Lung (tissue), 12 donors: Measurements from ENCODE around the gene GRK7. TPM values are rescaled to one million over a fixed set of nuclear protein-coding genes. Genes with fewer than 3 reads are reported as not detected.

Experiments
- ATAC-seq: fragments of 200-7000 bp; cut with Tn5 transposase; one replicate; pipeline ENCODE4 v1.9.1; 2020; ENCODE audit warnings: moderate number of reproducible peaks; ENCODE audit not compliant: insufficient read depth, low FRiP score
- DNase-seq, 3 donors: peaks; one replicate each; pipeline ENCODE4 v3.0.0-alpha.2; 2013 to 2017
- H3K27ac ChIP-seq, 2 donors: one replicate each; pipeline ENCODE4 v1.5.1; 2013; ENCODE audit warnings: mild to moderate bottlenecking in 2 of 2, moderate library complexity in 2 of 2, control low read depth in 1 of 2, inconsistent platforms in 1 of 2, low read depth in 1 of 2, low read length in 1 of 2
- H3K27me3 ChIP-seq, 3 donors: one replicate each; pipeline ENCODE4 v1.5.1; 2013; ENCODE audit warnings: low read length in 2 of 3; ENCODE audit not compliant: control insufficient read depth in 3 of 3, insufficient read depth in 3 of 3
- H3K36me3 ChIP-seq, 4 donors: one replicate each; pipeline ENCODE4 v1.5.1; 2013; ENCODE audit warnings: low read length in 4 of 4, mild to moderate bottlenecking in 1 of 4, moderate library complexity in 1 of 4; ENCODE audit not compliant: control insufficient read depth in 4 of 4, insufficient read depth in 4 of 4
- H3K4me1 ChIP-seq, 5 donors: one replicate each; pipeline ENCODE4 v1.5.1; 2013; ENCODE audit warnings: low read length in 5 of 5, mild to moderate bottlenecking in 2 of 5, moderate library complexity in 1 of 5; ENCODE audit not compliant: control insufficient read depth in 5 of 5, insufficient read depth in 5 of 5
- H3K4me3 ChIP-seq: one replicate; pipeline ENCODE4 v1.5.1; 2013; ENCODE audit warnings: mild to moderate bottlenecking, control low read depth, moderate library complexity
- H3K9ac ChIP-seq, 2 donors: one replicate each; pipeline ENCODE4 v1.5.1; 2013; ENCODE audit warnings: low read length in 2 of 2, control low read depth in 1 of 2; ENCODE audit not compliant: insufficient read depth in 1 of 2
- H3K9me3 ChIP-seq, 4 donors: one replicate each; pipeline ENCODE4 v1.5.1; 2013; ENCODE audit warnings: low read length in 3 of 4, mild to moderate bottlenecking in 1 of 4, moderate library complexity in 1 of 4; ENCODE audit not compliant: control insufficient read depth in 4 of 4, insufficient read depth in 3 of 4
- WGBS, 2 donors: extraction: QIAGEN DNeasy Blood & Tissue Kit; methylation state at CpG; one replicate each; pipeline ENCODE4 v1.1.7; 2013; 5-methylcytosine and 5-hydroxymethylcytosine counted together
- polyA plus RNA-seq, 2 donors: library from polyadenylated mRNA; stranded (reverse); fragments of 200-250 nt; gene quantifications; one replicate each; pipeline ENCODE4 v1.2.1, GENCODE V29; 2013
- total RNA-seq, 2 donors: library from RNA; depleted of rRNA in 1 of 2; stranded (reverse); fragments of >200 nt in 1 of 2; gene quantifications; one replicate each; pipeline ENCODE4 v1.2.1, GENCODE V29; 2014 to 2021
- TF ChIP-seq, protein P1 (sequence below): IDR thresholded peaks from 2 replicates; pipeline ENCODE4 v1.5.1; 2012; ENCODE audit warnings: mild to moderate bottlenecking; ENCODE audit errors: control extremely low read depth, extremely low read depth
- donor health status: control.
- donor health status: control.
- donor health status: Bipolar disorder and iron deficiency.
- donor health status: healthy.
- donor health status: DM: yes; HTN: yes; CAD: no.

Gene GRK7
- total and polyA plus RNA-seq, 4 donors: 0.06 to 0.12 (median 0.06) TPM; not detected in 1

DNA sequence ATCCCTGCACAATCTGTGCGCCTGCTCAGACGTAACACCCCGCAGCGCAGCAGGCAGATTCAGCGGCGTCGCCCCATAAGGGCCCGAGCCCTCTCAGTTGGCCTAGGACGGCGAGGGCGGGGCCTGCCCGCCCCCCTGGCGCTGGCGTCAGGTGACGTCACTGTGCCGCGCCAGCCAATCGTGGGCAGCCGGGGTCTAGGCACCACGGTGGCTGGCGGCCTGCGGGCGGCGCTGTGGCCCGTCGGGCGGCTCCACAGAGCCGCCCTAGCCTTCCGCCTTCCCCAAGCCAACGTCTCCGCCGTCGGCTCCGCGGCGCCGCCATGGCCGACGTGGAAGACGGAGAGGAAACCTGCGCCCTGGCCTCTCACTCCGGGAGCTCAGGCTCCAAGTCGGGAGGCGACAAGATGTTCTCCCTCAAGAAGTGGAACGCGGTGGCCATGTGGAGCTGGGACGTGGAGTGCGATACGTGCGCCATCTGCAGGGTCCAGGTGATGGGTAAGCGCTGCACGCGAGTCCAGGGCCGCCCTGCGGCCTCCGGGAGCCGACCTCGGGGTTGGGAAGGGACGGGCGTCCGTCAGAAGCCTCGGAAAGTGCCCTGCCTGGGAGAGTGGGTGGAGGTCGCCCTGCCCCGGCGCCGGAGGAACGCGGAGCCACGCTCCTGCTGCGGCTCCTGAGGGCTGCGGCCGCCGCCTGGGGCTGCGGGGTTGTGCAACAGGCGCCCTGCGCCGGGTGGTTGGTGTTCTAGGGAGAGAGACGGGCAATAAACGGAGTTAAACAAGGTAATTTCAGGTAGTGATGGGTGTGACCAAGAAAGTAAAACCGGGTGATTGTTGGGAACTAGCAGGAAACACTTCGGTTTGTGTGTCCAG, 25.0 kb upstream of the GRK7 start, which contains the start of gene RNF7:
TSS of gene RNF7 (plus strand) at position 277 of the 869 bp plus-strand sequence. CDS start at position 321, 44 bp downstream.
- TF ChIP-seq, protein P1, sequence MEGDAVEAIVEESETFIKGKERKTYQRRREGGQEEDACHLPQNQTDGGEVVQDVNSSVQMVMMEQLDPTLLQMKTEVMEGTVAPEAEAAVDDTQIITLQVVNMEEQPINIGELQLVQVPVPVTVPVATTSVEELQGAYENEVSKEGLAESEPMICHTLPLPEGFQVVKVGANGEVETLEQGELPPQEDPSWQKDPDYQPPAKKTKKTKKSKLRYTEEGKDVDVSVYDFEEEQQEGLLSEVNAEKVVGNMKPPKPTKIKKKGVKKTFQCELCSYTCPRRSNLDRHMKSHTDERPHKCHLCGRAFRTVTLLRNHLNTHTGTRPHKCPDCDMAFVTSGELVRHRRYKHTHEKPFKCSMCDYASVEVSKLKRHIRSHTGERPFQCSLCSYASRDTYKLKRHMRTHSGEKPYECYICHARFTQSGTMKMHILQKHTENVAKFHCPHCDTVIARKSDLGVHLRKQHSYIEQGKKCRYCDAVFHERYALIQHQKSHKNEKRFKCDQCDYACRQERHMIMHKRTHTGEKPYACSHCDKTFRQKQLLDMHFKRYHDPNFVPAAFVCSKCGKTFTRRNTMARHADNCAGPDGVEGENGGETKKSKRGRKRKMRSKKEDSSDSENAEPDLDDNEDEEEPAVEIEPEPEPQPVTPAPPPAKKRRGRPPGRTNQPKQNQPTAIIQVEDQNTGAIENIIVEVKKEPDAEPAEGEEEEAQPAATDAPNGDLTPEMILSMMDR: peak; percentile 73
- 0% methylated on average over 81 of the region's 81 CpGs for WGBS, 2 donors

DNA sequence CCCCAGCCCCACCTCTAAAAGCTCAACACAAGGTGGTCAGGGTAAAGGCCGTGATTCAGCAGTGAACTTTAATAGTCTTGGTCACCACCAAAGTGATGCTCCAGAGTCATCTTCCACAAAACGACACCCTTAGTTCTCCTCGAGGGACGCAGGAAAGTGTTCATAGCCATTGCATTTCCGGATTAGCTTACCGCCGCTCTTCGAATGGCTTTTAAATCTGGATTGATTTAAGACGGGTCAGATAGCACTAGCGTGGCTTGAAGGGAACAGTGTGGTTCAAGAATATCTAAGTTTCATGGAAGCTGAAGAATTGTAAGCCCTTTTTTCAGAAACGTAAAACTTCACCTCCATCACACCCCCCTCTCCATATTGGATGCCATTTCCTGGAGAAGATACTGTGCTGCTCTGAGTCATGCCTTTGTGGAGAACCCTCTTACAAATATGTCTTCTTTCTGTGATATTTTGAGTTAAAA, 24.3 kb upstream of the GRK7 start:
- no peaks in the 10 kb centered on the region for H3K9me3 ChIP-seq
- H3K4me1 ChIP-seq: peaks cover 4 to 26% (median 12%) of the 10 kb centered on the region in 5 donors
- 0% methylated on average over 11 of the region's 11 CpGs for WGBS, 2 donors
- no peaks in the 10 kb centered on the region for H3K27me3 ChIP-seq
- TF ChIP-seq, protein P1: no peak
- peak overlapping the region; percentile 91 to 98 for H3K9ac ChIP-seq
- ATAC-seq (no peak), DNase-seq (peak; percentile 20 to 56 (median 51))
- peak overlapping the region; percentile 94 to 98 for H3K27ac ChIP-seq
- peak overlapping the region; percentile 96 for H3K4me3 ChIP-seq
- H3K36me3 ChIP-seq: peaks cover 0 to 7% (median 1%) of the 10 kb centered on the region in 4 donors

More for the DNA sequence above, 25.0 kb upstream of the GRK7 start, which contains the start of gene RNF7:
- Histone ChIP-seq H3K9me3 (no peaks in the 10 kb centered on the region), H3K4me3 (peak within 1 kb of the TSS; percentile 96), H3K27ac (peak within 1 kb of the TSS; percentile 94 to 98), H3K9ac (peak within 1 kb of the TSS; percentile 91 to 98), H3K27me3 (no peaks in the 10 kb centered on the region), H3K36me3 (peaks cover 0 to 7% (median 1%) of the 10 kb centered on the region in 4 donors), H3K4me1 (peaks cover 4 to 23% (median 12%) of the 10 kb centered on the region in 5 donors)
- DNase-seq (peak; percentile 97 to 98 (median 98)), ATAC-seq (peak; percentile 97)

DNA sequence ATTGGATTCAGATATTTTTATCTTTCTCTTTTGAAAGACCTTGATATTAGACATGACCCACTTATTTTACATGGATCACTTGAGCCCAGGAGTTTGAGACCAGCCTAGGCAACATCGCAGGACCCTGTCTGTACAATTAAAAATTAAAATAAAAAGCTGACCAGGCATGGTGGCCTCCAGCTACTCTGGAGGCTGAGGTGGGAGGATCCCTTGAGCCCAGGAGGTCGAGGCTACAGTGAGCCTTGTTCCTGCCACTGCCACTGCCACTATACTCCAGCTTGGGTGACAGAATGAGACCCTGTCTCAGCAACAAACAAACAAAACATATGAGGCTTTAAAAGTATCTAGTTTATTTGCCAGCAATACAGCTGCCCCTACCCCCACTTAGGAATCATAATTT, 23.5 kb upstream of the GRK7 start:
- DNase-seq (no peak), ATAC-seq (no peak)
- Histone ChIP-seq H3K4me3 (no peak overlapping the region), H3K36me3 (peaks cover 0 to 7% (median 3%) of the 10 kb centered on the region in 4 donors), H3K9ac (peak overlapping the region in 1 of 2 donors; percentile 91), H3K4me1 (peaks cover 4 to 26% (median 12%) of the 10 kb centered on the region in 5 donors), H3K27me3 (no peaks in the 10 kb centered on the region), H3K27ac (peak overlapping the region in 1 of 2 donors; percentile 65), H3K9me3 (no peaks in the 10 kb centered on the region)
- TF ChIP-seq, protein P1: no peak
- WGBS, 2 donors: 66 to 87% methylated on average over 2 of the region's 2 CpGs
